GM19463 (cell line): ENCODE results near the gene BPIFB3.

Experiments used
- ATAC-seq: cut with Tn5 transposase; IDR thresholded peaks from one replicate; pipeline ENCODE4 v1.9.1; 2021; ENCODE audit warnings: mild to moderate bottlenecking, moderate library complexity; ENCODE audit not compliant: unreplicated experiment

Gene BPIFB3

GRCh38 chr20:33015700-33016580, 37.8 kb upstream of the BPIFB3 start:
- no peak for ATAC-seq

- ATAC-seq = no peak
Observed at GRCh38 chr20:33016581-33017109, 37.1 kb upstream of the BPIFB3 start.

GRCh38 chr20:33017542-33017941, 36.2 kb upstream of the BPIFB3 start:
- ATAC-seq = no peak

DNA sequence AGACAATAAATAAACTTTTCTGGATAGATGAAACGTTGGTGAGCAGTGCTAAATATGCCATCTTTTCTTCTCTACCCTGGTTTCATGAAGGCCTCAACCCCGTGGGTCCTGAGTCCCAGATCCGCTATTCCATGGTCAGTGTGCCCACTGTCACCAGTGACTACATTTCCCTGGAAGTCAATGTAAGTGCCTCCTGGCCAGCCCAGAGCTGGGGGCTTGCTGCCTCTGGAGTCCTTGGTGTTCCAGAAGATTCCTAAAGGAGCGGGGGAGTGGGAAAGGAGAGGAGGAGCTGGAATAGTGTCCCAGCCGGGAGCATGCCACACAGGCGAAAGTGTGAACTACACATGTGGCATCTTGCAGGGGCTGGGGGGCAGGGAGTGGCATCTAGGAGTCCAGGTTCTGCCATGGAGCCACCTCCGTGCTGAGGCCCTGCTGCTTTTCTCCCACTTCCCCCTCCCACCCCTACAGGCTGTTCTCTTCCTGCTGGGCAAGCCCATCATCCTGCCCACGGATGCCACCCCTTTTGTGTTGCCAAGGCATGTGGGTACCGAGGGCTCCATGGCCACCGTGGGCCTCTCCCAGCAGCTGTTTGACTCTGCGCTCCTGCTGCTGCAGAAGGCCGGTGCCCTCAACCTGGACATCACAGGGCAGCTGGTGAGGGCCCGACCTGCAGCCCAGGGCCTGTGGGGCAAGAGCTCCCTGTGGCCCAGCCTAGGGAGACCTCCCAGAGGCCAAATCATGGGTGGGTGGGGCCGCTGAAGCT, 35.4 kb upstream of the BPIFB3 start:
- ATAC-seq = no peak

- ATAC-seq = no peak
Observed at GRCh38 chr20:33019465-33020277, 34.0 kb upstream of the BPIFB3 start.

GRCh38 chr20:33020278-33021161, 33.2 kb upstream of the BPIFB3 start:
- ATAC-seq = no peak

DNA sequence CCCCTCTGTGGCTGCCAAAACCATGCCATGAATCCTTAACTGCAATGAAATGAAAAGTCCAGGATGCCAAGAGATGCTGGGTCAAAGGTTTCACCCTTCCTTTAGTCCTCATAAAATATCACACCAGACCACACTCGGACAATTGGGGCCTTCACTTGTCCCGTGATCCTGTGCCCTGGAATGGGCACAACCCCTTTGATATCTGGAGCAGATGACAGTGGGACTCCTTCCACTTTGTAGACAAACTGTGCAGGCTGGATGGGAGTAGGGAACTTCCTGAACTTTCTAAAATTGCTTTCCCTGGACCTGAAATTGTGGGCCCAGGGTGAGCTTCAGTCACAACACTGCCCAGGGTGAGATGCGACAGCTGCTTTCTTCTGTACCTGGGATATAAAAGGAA, 31.8 kb upstream of the BPIFB3 start:
- no peak for ATAC-seq

DNA sequence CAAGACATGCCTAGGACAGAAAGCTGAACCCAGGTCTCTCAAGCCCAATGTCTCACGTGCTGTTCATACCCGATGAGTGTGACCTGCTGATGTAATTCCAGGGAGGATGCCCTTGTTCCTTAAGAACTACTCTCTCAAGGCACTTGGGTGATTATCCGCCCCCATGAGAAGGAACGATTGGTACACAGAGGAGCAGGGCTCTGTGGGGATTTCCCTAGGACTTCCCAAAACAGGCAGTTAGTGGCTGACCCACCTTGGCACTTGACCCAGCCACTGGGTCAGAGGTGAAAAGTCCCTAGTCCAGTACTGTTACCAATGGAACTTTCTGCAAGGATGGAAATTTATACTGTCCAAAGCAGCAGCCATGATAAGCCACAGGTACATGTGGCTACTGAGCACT, 31.4 kb upstream of the BPIFB3 start:
- ATAC-seq = no peak

DNA sequence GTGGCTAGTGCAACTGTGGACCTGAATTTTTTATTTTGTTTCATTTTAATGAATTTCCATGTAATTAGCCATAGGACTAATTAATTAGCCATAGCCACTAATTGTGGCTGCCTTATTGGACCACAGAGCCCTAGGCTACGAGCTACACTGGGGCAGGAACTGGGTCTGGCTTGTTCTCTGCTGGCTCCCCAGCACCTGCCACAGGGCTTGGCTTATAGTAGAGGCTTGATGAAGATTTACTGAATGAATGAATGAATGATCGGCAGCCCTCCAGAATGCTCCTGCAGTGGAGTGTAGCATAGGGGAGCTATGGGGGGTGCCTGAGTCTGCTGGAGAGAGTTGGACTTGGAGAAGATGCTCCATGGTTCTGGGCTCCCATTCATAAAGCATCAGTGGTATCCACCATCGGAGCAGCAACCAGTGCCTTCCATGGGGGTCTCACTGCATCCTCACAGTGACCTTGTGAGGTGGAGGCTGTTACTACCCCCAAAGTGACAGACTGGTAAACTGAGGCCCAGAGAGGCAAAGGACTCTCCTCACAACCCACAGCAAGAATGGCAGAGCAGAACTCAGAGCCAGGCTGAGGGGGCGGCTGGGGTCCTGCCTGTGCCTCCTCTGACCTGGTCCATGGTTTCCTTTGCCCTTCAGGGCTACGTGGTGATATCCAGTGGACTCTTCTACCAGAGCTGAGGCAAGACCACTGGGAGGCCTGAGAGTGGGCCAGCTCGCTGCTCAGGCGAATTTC, 30.8 kb upstream of the BPIFB3 start:
- no peak for ATAC-seq

- no peak for ATAC-seq
Observed at GRCh38 chr20:33023439-33024242, 30.1 kb upstream of the BPIFB3 start.

- no peak for ATAC-seq
Observed at GRCh38 chr20:33024243-33024560, 29.5 kb upstream of the BPIFB3 start.

- no peak for ATAC-seq
Observed at GRCh38 chr20:33024609-33025317, 28.9 kb upstream of the BPIFB3 start.

GRCh38 chr20:33025318-33025876, 28.3 kb upstream of the BPIFB3 start:
- ATAC-seq = no peak

DNA sequence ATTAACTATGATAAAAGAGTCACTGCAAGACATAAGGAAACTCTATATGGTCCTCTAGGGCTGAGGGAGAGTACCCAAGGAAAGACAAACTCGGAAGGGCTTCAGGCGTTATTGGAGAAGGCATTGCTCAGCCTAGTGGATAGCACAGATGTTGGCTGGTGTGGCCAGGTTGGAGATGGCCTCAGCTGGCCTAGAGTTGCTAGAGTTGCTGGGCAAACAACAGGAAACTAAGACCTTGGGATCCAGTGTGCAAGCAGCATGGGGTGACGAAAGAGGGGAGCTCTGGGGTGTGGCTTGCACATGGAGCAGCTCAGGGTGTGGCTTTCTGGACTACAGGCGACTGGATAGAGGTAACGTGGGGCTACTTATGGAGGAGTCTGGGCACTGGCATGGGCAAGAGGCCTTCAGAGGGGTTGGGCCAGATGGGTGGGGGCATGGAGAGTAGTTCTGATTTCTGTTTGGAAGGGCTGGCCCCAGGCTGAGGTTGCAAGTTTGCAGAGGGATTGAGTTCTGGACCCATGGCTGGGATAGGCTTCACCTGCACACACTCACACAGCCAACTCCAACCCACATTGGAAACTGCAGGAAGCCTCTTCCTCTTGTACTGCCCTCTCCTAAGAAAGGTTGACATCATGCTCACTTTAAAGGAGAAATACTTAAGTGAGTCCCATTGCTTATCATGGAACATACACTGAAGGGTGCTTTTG, 27.5 kb upstream of the BPIFB3 start:
- no peak for ATAC-seq

DNA sequence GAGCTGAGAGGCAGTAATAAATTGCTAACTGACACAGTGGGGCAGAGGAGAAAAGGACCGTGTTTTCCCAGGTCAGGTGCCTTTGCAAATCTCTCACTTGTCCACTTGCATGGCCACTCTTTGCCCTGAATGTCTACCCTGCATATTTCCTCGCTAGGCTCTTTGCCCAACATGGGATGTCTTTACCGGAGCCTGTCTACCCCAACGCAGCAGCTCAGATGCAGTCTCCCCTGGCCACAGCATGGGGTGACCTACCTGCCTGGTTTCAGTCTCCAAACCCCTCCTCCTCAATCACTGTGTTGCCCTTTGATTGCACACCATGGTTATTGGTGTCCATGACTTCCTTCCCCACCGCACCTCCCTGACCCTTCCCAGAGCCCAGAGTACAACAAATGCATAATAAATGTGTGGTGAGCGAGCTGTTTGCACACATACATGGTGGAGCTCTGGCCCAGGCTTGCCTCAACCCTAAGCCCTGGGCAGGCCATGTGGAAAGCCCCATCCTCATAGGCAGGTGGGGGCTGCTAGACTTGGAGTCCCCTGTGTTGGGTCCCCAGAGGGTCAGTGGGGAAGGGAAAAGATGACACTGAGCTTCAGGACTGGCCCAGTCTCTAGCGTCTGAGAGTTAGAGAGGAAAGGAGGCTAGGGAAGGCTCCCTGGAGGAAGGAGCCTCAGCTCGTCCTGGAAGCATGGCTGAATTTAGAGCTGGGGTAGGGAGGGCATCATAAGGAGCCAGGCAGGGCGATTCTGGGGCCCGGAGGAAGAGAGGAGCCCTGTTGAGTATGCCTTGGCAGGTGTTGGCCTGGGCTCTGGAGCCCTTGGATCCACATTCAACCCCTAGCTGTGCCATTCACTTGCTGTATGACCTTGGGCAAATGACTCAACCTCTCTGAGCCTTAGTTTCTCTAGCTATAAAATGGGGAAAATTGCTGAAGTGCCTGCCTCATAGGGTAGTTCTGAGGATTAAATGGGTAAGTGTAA, 26.6 kb upstream of the BPIFB3 start:
- ATAC-seq = no peak
